Subcutaneous adipose tissue (tissue), 4 donors: ENCODE data around the gene FGGY. TPM values are rescaled to one million over a fixed set of nuclear protein-coding genes. Genes with fewer than 3 reads are reported as not detected.

Experiments
- CTCF ChIP-seq: fragments of 450-650 bp; IDR thresholded peaks from one replicate; pipeline ENCODE4 v1.5.1; 2016; ENCODE audit warnings: low read depth, mild to moderate bottlenecking, control low read depth, antibody characterized with exemption, moderate library complexity
- total RNA-seq, 4 donors: library from RNA; depleted of rRNA; stranded (reverse); fragments of >200 nt; gene quantifications; one replicate each; pipeline ENCODE4 v1.1.0, GENCODE V29; 2016

Gene FGGY
- total RNA-seq, 4 donors from 2014 or later = 7.8 to 19.2 (median 12.5) TPM

GRCh38 chr1:59512702-59513101 lies 215.8 kb downstream of the FGGY start:
- TF ChIP-seq CTCF = no peak

DNA sequence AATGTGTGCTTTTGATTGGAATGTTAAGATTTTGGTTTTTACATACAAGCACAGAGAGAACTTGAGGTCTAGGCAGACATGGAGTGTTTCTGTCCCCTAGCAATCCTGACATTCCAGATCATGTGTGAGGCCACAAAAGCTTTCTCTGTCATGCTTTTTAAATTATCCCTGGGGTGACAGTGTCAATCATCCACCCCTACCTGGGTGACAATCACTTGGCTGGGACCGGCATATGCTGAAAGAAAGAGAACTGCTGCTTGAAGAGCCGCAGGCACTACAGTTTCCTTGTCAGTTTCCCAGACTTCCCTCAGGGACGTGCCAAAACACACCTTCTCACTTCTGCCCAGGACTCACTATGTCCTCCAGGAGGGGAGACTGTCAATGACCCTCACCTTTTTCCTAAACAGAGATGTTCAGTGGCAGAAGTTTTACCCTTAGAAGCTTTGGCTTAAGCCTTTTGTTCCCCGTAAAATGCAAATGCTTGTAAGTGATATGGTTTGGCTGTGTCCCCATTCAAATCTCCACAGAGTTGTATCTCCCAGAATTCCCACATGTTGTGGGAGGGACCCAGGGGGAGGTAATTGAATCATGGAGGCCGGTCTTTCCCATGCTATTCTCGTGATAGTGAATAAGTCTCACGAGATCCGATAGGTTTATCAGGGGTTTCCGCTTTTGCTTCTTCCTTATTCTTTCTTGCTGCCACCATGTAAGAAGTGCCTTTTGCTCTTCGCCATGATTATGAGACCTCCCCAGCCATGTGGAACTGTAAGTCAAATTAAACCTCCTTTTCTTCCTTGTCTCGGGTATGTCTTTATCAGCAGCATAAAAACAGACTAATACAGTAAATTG lies 217.4 kb downstream of the FGGY start:
- no peak for TF ChIP-seq CTCF

- no peak for TF ChIP-seq CTCF
These were observed 220.0 kb downstream of the FGGY start for GRCh38 chr1:59516881-59517280.

DNA sequence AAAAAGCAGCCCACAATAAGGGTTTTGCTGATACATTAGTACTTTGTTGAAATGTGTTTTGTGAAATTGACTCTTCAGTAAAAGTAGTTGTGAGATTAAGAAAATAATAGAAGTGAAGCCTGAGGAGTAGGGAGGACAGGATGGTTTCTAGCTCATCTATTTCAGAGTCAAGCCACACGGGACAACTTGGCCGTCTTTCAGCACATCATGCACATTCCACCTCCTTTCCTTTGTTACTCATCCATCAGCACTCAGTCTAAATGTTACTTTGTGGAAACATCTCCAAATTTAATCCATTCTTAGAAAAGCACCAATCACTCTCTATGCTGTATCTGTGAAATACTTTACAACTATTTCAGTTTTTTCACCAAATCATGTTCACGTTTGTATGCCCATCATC lies 223.3 kb downstream of the FGGY start:
- TF ChIP-seq CTCF = no peak

- TF ChIP-seq CTCF = no peak
These were observed 224.0 kb downstream of the FGGY start for GRCh38 chr1:59520827-59521418.

- TF ChIP-seq CTCF = no peak
These were observed 224.6 kb downstream of the FGGY start for GRCh38 chr1:59521456-59521855.

DNA sequence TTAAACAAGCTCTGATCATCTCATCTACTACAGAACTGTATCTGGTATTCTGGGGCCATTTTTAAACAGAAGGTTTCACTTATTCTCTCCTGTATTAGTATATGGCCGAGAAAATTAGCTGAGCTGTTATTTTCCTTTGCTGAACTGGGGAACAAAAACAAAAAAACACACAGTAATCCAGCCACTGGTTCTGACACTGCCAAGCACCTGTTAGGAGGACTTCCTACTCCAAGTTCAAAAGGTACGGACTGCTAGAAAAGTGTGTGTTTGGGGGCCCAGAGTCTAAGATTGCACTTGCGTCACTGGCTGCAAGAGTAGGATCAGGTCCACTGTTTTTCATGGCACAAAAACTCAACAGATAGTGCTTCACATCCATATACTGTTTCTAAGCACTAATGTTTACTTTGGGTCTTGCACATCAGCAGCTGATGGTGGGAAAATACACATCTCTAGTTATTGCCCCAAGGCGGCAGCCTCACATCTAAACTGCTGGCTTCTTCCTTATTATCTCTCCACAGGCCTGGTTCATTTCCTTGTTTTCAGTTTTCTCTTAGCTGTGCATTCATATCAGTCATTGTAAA lies 226.1 kb downstream of the FGGY start:
- no peak for TF ChIP-seq CTCF
